ENCODE results near the gene PPIA.
A peak's percentile ranks its signal among the peaks of the same experiment; 100 is the strongest.
"Not testable (repeated sequence)": the region's sequence is repeated elsewhere in the genome, so short reads cannot be mapped to it uniquely, and the experiment has no call there.

The PPIA gene

GRCh38 chr7:44784364-44784763 is 12.1 kb upstream of the PPIA start:
- DNase-seq (ENCODE audit: low spot score) (no peak), FAIRE-seq (peak; percentile 79)

GRCh38 chr7:44785218-44785617 is 11.3 kb upstream of the PPIA start:
- not testable (repeated sequence) for DNase-seq (ENCODE audit: low spot score); FAIRE-seq

DNA sequence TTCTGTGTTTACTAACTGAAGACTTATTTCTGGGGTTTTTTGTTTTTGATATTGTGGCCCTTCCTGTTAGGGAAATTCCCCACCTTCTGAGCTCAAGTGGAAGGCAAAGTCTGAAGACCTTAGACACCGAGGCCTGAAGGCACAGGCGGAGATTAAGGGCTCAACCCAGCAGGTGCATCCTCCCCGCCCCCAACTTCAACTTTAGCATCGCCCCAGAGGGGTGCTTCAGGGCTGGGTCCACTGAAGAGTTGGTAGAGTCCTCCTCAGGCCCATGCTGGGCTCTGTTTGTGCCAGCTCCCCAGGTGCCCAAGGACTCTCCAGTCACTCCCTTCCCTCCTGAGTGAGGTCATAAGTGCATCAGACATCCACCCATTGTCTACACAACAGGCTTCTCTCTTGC is 9.4 kb upstream of the PPIA start:
- FAIRE-seq (no peak), DNase-seq (ENCODE audit: low spot score) (no peak)

- DNase-seq (ENCODE audit: low spot score) (no peak), FAIRE-seq (no peak)
These were observed 8.7 kb upstream of the PPIA start for GRCh38 chr7:44787762-44788161.

- FAIRE-seq = no peak
These were observed 6.5 kb upstream of the PPIA start for GRCh38 chr7:44789990-44790389.

GRCh38 chr7:44791278-44792219 is 4.9 kb upstream of the PPIA start:
- no peak for DNase-seq (ENCODE audit: low spot score)
- no peak for FAIRE-seq

More at GRCh38 chr7:44789990-44790389, 6.5 kb upstream of the PPIA start:
- DNase-seq (ENCODE audit: low spot score) = no peak

DNA sequence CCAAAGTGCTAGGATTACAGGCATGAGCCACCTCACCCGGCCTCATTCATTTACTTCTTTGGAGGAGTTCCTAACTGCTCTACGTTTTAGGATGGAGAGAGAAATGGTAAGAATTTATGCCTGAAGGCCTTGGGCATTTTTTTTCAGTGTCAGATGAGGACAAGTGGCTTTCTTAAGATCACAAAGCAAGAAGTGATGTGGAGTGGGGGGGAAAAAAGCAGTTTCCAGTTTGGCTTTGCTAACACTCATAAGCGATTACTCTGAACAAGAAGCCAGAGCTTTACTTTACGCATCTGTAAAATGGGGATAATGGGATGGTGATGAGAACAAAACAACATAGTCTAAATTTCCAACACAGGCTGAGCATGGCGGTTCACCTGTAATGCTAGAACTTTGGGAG is 2.6 kb upstream of the PPIA start:
- DNase-seq (ENCODE audit: low spot score) (no peak), FAIRE-seq (no peak)

GRCh38 chr7:44794331-44794730 is 2.1 kb upstream of the PPIA start:
- DNase-seq (ENCODE audit: low spot score) = no peak
- FAIRE-seq = no peak

- DNase-seq (ENCODE audit: low spot score) (peak; percentile 80), FAIRE-seq (peak; percentile 40)
These were observed 412 bp upstream of the PPIA start for GRCh38 chr7:44796034-44796503.

DNA sequence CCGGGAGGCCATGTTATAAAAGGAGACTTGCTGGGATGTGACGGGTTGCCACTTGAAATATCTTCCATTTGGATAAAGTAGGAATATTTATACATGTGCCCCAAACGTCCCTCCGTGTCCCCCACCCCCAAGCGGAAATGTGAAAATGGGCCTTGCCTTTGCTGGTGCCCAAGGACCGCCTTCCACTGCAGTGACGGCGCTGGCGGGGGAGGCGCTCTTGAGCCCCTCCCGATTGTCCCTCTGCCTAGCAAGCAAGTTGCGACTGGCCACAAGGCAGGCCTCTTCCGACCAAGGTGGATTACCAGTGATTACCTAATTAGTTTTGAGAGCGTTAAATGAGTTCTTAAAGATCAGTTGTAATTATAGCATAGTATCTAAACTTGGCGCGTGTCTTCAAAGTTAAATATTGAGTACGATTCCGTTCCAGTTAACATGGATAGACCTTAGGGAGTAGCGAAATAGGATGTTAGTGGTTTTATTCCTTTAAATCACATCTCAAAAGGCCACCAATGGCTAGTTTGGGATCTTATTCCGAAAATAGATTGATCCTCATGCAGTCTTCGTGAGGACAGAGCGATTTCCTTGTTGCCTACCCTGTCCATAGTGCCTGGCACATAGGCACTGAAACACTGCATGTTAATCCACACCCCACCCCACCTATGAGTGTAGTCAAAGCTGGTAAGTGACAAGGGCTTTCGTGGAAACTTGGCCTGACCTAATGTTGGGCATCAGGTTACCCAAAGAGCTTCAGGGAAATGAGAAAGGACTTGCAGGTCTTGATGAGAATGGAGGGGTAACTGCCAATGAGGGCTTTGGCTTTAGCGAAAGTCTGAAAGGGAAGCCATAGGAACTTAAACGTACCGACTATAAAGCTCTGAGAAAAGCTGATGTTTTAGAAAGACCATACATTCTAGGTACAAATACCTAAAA is 1.1 kb downstream of the PPIA start:
- peak; percentile 88 for DNase-seq (ENCODE audit: low spot score)
- FAIRE-seq = no peak

DNA sequence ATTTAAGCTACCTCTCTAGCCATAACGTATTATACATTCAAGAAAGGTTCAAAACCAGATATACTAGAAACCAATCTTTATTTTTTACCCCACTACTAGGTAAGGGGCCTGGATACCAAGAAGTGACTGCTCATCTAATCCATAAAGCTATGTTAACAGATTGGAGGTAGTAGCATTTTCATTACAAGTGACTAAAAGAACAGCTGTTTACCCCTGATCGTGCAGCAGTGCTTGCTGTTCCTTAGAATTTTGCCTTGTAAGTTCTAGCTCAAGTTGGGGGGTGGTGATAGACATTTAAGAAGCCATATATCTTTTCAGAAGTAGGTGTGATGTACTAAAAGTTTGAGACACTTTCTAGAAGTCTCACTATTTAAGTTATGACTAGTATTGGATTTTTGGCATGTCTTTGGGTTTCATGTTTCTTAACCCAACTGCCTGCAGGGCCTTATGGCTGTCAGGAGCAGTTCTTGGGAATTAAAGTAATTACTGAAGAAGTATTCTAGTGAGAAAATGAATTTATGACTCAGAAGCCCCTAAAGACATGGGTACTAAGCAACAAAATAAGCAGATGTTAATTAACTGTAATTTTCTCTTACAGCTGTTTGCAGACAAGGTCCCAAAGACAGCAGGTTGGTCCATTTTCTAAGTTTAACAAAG is 2.3 kb downstream of the PPIA start:
- DNase-seq (ENCODE audit: low spot score) (no peak), FAIRE-seq (no peak)

- no peak for DNase-seq (ENCODE audit: low spot score)
- no peak for FAIRE-seq
These were observed 3.5 kb downstream of the PPIA start for GRCh38 chr7:44799939-44800338.

DNA sequence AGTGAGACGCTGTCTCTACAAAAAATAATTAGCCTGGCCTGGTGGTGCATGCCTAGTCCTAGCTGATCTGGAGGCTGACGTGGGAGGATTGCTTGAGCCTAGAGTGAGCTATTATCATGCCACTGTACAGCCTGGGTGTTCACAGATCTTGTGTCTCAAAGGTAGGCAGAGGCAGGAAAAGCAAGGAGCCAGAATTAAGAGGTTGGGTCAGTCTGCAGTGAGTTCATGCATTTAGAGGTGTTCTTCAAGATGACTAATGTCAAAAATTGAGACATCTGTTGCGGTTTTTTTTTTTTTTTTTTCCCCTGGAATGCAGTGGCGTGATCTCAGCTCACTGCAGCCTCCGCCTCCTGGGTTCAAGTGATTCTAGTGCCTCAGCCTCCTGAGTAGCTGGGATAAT is 5.4 kb downstream of the PPIA start:
- FAIRE-seq = no peak

DNA sequence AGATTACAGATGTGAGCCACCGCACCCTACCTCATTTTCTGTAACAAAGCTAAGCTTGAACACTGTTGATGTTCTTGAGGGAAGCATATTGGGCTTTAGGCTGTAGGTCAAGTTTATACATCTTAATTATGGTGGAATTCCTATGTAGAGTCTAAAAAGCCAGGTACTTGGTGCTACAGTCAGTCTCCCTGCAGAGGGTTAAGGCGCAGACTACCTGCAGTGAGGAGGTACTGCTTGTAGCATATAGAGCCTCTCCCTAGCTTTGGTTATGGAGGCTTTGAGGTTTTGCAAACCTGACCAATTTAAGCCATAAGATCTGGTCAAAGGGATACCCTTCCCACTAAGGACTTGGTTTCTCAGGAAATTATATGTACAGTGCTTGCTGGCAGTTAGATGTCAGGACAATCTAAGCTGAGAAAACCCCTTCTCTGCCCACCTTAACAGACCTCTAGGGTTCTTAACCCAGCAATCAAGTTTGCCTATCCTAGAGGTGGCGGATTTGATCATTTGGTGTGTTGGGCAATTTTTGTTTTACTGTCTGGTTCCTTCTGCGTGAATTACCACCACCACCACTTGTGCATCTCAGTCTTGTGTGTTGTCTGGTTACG is 6.0 kb downstream of the PPIA start:
- DNase-seq (ENCODE audit: low spot score) = no peak
- no peak for FAIRE-seq

More for the DNA sequence above, 5.4 kb downstream of the PPIA start:
- DNase-seq (ENCODE audit: low spot score) = no peak

DNA sequence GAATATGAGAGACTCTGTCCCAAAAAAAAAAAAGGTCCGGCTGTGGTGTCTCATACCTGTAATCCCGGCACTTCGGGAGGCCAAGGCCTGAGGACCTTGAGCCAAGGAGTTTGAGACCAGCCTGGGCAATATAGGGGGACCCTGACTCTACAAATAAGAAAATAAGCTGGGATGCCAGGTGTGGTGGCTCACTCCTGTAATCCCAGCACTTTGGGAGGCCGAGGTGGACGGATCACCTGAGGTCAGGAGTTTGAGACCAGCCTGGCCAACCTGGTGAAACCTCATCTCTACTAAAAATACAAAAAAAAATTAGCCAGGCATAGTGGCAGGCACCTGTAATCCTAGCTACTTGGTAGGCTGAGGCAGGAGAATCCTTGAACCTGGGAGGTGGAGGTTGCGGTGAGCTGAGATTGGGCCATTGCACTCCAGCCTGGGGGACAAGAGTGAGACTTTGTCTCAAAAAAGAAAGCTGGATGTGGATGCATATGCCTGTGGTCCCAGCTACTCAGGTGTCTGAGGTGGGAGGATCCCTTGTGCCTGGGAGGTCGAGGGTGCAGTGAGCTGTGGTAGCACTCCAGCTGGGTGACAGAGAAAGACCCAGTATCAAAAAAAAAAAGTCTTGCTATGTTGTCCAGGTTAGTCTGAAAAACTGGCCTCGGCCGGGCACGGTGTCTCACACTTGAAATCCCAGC is 7.5 kb downstream of the PPIA start:
- not testable (repeated sequence) for FAIRE-seq; DNase-seq (ENCODE audit: low spot score)

- no peak for DNase-seq (ENCODE audit: low spot score)
- no peak for FAIRE-seq
These were observed 9.5 kb downstream of the PPIA start for GRCh38 chr7:44805950-44806349.

- no peak for DNase-seq (ENCODE audit: low spot score)
- no peak for FAIRE-seq
These were observed 12.5 kb downstream of the PPIA start for GRCh38 chr7:44808914-44809393.

DNA sequence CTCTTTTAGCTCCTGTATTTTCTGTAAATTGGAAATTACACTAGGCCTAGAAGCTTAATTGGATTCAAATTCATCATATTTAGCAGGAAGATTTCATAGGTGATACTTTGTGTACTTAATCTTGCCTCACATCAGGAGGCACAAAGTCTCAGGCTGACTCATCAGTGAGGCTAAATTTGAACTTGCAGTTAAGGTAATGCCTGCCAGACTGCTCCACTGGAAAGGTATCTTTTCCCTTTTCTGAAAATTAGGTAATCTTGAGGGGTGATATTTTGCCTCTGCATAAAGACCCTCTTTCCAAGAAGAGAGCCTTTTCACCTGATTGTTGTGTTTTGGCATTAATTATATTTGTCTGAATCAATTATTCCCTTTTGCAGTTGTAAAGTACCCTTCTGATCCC is 14.6 kb downstream of the PPIA start:
- FAIRE-seq (no peak), DNase-seq (ENCODE audit: low spot score) (no peak)

DNA sequence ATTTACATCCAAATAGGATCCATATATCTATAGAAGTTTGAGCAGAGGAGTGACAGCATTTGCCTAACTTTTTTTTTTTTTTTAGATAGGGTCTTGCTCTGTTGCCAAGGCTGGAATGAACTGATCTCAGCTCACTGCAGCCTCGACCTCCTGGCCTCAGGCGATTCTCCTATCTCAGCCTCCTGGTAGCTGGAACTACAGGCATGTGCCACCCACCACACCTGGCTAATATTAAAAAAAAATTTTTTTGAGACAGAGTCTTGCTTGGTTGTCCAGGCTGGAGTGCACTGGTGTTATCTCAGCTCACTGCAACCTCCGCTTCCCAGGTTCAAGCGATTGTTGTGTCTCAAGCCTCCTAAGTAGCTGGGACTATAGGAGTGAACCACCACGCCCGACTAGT is 15.1 kb downstream of the PPIA start:
- DNase-seq (ENCODE audit: low spot score) = no peak
- no peak for FAIRE-seq

- FAIRE-seq (no peak), DNase-seq (ENCODE audit: low spot score) (no peak)
These were observed 18.4 kb downstream of the PPIA start for GRCh38 chr7:44814919-44815318.

All from urothelium cell line (cell line).